GM18858 (cell line): ENCODE measurements around the gene UROC1.

ENCODE experiments used
- ATAC-seq: cut with Tn5 transposase; IDR thresholded peaks from one replicate; pipeline ENCODE4 v1.9.1; 2021; ENCODE audit not compliant: unreplicated experiment

UROC1 gene

DNA sequence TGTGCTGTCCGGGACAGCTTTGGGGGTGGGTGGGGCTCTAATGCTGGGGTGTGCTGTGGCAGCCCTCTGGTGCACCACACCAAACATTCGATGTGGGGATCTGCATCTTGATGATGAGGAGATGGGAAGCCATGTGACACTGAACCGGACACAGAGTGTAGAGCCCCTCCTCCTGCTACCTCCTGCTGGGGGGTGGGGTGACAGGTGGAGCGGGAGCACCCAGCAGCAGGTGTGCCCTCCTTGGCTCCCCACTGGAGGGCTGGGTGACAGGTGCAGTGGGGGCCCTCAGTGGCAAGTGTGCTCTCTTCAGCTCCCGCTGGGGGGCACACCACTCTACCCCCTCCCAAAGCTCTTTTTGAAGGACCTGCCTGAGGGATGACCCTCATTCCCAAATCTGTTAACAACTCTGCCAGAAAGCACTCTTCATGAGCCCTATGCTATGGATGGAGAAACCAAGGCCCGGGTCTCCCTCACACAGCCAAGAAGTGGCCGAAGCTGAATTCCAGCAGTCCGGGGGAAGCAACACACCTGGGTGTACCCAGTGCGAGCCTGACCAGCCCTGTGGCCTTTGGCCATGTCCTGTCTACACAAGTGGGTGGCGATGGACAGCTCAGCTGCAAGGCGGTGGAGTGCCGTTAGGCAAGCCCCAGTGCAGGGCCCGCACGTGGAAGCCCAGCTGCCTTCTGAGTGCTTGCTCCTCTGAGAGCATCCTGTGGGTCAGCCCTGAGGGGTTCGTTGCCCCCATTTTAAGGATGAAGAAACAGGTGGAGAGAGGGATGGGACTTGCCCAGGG lies 609 bp upstream of the UROC1 start:
- no peak for ATAC-seq

DNA sequence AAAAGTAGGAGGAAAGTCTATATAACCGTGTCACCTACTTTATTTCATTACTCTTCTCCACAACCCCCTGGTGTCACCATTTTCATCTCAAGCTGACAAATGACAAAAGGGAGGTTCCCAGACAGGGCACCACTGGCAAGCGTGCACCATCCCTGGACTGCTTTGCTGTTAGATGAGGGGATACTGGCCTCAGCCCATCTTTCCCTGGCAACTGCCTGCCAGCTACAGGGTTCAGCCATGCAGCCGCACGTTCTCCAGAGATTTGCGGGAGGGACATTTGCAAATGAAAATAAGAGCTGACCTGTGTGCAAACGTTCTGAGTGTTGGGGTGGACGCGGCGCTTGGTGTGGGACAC lies 660 bp downstream of the UROC1 start:
- ATAC-seq = no peak

DNA sequence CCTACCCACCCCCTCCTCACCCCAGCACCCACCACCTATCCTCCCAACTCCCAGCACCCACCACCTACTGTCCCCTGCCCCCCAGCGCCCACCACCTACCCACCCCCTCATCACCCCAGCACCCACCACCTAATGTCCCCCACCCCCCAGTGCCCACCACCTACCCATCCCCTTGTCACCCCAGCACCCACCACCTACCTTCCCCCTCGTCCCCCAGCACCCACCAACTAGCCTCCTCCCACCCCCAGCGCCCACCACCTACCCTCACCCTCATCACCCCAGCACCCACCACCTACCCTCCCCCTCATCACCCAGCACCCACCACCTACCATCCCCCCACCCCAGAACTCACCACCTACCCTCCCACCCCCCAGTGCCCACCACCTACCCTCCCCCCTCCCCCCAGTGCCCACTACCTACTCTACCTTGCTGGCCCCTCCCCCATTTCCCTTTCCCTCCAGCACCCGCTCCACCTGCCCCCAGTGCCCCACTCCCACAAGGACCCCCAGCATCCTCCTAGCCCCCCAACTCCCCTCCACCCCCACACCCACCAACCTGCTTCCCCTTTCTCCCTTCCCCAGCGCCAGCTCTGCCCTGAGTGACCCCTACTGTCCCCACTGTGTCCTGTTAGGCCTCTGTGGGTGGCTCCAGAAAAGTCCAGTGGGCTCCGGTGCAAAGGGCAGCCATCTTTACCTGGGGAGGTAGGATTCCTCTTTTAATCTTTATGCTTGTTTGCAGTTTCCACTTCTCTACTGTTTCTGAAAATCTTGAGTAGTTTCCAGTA lies 1.2 kb downstream of the UROC1 start:
- no peak for ATAC-seq

DNA sequence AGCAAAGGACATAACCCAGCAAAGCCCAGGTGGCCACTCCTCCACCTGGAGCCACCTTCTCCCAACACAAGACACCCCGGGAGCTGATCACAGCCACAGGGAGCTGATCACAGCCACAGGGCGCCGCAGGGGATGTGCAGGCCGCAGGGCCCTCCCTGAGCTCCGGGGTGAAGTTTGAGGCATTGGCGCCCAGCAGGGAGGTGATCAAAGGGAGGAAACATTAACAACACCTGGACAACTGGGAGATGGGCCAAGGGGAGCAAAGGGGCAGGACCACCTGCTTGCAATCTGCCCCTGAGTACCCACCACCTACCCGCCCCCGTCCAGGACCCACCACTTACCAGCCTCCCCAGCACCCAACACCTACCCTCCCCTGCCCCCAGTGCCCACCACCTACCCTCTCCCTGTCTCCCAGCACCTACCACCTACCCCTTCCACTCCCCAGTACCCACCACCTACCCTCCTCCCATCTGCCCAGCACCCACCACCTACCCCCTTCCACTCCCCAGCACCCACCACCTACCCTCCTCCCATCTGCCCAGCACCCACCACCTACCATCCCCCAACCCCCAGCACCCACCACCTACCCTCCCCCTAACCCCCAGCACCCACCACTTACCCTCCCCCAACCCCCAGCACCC lies 2.4 kb downstream of the UROC1 start:
- no peak for ATAC-seq

DNA sequence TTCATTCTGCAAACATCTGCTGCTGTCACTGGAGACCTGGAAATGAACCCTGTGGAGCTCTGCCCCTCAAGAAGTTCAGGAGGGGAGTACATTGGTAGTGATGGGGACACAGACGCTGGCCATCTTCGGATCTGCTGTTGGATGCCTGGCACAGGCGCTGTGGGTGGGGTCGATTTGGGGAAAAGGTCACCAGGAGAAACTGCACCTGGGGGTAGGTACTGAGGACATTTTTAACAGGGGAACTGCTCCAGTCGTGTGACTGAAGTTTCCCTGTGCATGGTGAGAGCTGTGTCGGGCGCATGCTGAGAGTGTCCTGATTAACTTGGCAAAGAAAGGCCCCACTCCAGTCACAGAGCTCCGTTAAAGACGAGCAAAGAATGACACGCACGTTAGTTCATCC lies 3.4 kb downstream of the UROC1 start:
- no peak for ATAC-seq

DNA sequence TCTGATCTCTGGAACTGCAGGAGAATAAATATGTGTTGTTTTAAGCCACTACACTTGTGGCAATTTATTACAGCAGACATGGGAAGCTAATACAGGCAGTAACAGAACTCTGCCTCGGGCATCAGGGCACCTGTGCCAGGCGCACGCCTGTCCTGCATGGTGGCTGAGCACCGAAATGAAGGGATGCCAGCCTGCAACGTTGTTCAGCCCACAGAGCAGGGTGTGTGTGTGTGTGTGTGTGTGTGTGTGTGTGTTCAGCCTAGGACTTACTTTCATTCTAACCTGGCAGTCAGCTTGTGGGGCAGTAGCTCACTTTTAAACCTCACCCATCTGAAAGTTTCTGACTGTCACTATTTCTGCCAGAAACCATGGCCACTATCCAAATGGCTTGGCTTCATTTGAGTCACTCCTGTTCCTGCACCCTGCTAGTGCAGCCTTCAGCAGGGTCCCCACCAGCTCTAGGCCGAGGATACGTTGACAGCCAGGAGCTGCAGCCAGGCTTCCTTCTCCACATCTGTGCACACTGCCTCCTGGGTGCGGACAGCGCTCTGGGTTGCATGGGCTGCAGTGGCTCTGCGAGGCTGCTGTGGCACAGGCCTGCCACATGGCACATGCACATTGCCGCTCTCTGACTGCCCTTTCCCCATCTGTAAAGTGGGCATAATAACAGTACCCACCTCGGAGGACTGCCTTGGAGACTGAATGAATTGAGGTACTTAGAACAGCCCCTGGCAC lies 4.5 kb downstream of the UROC1 start:
- ATAC-seq = no peak

DNA sequence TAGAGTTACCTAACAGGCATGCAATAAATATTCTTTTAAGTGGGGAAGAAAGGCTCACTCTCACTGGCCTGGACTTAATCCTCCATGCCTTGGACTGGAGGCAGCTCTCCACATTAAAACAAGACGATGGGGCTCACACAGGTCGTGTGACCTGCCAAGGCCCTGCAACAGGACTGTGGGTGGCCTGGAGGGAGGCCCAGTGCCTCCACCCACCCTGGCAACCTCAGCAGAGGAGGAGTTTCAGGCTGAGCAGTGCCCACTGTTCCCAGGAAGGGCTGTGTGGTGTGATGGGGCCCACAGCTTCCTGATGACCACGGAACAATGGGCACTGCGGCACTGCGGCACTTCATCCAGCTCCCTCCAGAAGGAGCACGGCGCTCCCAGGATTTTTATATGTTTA lies 5.5 kb downstream of the UROC1 start:
- ATAC-seq = no peak

DNA sequence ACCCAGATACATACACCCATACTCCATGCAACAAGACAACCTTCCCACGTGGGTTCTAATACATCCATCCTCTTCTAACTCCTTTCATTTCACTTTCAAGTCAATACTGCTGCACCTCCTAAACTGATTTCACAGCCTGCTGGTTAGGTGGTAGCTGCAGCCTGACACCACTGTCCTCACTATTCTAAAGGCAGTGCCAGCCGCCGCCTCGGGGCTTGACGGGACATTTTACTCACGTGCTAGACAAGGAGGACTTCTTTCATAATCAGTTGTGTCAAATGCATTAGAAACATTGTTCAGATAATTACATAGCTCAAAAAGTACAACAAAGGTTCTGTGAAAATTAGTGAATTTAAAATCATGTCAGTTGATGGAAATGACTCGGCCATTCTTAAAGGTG lies 6.3 kb downstream of the UROC1 start:
- ATAC-seq = no peak

DNA sequence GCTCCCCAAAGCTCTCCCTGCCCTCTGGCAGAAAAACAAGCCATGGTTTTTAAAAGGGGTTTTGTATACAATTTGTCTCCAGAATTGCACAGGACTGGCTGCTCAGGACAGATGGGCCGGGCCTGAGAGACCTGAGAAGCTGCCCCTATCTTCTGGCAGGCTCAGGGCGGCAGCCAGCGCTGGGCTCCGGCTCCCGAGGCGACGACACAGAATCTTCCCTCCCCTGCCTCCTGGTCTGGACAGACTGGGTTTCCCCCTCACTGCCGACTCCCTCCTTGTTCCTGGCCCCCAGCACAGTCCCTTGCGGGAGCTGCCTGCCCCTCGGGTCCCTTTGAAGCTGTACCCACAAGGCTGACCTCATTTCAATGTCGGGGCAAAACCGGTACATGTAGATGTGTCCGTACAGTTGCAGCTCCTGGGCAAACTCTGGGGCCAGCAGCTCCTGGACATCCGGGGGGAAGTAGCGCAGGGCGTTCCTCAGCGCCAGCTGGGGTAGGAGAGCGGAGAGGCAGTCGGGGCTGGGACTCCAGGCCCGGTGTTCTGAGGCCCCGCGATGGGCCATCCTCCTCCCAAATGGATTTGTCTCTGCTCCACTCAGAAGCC lies 7.2 kb downstream of the UROC1 start:
- ATAC-seq = no peak

DNA sequence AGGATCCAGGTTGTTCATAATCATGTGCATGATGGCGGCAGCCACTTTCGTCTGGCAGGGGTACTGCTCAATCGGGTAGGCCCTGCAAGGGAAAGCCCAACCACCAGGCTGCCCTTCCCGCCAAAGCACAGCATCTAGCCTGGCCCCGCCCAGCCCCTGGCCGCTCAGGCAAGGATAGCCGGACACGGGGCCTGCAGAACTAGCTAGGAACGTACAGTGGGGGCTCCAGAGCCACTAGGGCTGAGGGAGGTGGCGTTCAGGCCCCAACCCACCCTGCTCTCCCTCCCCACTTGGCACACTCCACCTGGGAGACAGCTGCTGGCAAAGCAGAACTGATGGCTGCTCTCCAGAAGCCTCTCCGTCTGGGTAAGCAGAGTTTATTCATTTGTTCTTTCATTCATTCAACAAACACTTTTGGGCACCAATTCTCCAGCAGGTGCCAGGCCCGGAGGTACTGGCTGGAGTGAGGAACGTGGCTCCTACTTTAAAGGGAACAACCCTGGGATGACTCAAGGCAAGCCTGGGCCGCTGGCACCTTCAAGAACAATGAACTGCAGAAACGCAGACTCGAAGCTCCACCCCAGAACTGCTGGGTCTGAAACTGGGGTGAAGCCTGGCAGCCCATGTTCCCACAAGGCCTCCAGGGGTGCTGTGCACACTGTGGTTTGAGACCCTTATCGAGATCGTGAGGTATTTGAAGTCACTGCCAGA lies 7.8 kb downstream of the UROC1 start:
- ATAC-seq = no peak

DNA sequence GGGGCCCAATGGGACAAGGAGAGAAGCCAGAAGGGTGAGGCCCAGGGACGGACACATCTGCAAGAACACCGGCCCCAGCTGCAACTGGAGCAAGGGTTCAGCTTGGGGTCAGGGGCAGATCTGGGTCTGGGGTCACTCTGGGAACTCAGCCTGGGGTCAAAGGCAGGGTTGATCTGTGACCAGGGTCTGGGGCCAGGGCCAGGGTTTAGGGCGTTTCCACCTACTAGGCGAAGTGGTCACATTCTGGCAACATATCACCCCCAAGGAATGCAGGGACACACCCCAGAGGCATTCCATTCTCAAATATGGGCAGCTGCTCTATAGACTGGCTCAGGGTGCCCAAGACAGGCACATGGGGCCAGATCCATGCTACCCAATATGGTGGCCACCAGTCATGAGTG lies 9.0 kb downstream of the UROC1 start:
- ATAC-seq = no peak

DNA sequence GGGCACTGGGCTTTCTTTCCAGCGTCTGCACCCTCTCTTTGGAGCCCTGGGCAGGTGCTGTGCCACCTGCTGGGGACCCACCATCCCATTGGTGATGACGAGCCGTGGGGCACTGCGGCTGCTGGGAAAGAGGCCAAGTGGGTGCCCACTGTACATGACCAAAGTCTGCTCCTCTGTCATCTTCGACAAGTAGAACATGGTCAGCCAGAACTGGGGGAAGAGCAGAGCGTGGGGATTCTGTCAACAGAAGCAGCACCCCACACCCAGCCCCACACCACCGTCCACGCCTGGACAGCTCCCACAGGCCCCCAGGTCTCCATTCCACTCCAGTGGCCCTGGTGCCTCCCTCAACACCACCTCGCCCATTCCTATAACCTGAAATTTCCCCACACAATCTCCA lies 9.7 kb downstream of the UROC1 start:
- no peak for ATAC-seq

DNA sequence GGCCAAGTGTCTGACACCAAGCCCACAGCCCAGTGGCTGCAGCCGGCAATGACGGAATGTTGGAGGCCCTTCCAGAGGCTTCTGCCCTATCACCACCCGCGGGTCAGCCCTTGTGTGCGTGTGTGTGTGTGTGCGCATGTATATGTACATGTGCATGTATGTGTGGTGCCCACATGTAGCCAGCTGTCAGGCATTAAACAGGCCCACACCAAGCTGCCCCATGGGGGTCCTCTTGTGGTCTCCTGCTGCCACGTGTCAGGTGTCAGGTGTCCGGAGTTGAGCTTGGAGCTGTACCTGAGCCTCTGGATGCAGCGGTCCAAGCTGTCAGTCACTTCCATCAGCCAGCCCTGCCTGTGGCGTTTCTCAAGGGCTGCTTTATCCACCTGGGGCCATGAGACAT lies 13.9 kb downstream of the UROC1 start:
- no peak for ATAC-seq

DNA sequence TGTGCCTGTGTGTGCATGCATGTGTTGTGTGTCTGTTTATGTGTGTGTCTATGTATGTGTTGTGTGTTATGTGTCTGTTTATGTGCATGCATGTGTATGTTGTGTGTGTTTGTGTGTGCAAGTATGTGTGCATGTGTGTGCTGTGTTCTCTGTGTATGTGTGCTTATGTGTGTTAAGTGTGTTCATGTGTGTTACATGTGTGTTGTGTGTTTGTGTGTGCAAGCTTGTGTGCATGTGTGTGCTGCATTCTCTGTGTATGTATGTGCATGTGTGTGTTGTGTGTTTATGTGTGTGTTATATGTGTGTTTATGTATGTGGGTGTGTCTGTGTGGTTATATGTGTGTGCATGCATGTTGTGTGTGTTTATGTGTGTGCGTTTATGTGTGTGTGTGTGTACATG lies 14.9 kb downstream of the UROC1 start:
- no peak for ATAC-seq

DNA sequence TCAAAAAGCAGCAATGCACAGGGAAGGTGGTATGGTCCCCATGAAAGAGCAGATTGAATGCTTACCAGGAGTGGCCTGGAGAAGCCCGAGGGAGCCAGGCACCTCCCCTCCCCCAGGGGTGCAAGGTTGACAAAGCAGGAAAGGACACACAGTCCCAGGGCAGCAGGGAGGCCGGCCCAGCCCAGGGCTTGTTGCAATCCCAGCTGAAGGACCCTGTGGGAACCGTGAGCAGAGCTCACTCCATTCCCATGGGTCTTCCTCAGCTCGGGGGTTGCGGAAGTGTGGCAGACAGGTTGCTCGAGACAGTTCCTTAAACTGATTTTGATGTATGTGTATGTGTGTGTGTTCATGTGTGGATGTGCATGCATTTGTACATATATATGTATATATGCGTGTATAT lies 15.8 kb downstream of the UROC1 start:
- ATAC-seq = no peak

DNA sequence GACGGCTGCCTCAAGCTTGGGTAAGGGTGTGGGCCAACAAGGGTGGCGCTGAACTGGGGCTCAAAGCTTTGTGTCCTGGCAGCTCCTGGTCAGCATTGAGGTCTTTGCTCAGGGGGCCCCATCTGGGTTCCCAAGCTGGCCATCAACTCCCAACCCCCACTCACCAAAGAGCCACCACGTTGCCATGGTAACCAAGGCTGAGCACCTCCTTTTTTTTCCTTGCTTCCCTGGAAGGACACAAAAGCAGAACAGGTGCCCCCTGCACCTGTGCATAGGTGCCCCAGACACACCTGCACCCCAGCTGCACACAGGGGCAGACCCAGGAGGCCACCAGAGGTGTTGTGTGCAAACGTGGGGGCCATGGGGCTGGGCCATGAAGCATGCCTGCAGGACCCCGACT lies 16.5 kb downstream of the UROC1 start:
- no peak for ATAC-seq

DNA sequence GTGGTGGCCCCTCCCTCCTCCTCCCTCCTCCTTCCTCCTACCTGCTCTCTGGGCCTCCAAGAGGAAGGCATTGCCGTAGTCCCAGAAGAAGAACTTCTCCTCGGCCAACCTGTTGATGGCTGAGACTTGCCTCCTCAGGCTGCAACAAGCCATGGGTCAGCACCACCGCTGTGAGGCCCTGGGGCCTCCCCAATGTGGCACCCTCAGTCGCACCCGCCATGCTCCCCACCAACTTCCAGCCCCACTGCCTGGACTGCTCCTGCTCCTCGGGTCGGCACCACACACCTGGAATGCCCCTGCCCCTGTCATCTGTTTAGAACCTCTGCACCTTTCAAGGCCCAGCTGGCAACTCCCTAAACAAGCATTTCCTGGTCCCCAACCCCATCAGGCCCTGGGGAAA lies 17.6 kb downstream of the UROC1 start:
- no peak for ATAC-seq

DNA sequence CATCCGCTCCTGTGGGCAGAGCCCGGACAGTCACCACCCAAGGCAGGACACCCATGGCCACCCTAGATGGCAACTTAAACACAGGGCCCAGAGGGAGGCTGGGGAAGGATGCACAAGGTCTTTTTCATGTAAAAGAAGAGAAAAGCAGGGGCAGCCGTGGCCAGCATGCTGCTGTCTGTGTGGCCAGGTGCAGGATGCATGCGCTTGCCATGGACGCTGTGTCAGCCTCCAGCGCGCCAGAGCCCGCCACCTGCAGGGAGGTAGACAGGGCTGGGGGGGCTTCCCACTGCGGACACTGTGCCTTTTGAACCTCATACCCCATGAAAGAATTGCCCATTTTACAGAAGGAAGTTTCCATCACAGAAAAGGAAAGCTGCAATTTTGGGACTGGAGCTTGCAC lies 18.2 kb downstream of the UROC1 start:
- no peak for ATAC-seq

DNA sequence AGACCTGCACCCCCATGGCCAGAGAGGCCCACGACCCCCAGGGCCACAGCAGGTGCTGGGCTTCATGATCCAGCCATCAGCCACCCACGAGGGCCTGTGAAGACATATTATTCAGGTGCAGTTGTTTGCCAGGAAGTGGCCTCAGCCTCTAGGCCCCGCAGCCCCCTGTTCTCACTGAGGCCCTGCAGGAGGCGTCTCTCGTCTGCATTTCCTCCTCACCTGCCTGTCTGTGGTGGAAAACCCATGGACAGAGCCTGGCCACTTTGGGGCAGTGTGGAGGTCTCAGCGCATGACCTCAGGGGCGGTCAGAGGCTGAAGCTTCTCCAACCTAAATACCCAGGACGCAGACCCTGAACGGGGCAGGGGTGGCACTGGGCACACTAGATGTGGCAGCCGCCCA lies 18.6 kb downstream of the UROC1 start:
- ATAC-seq = no peak

DNA sequence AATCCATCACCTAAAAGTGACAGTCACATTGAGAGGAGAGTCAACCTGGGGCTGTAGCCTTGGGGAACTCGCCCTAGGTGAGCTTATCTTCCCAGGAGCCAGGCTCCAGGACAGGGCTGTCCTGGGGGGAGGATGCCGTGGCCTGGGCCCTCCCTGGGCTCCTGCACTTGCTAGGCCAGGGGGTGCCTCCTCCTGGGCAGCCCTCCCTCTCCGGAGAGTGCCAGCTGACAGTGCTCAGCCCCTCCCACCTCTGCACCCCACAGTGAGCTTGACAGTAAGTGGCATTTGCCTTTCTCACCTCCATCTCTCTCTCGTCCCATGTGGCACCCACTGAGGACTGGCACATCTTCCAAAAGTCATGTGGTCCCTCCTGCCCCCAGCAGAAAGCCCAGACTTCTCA lies 19.1 kb downstream of the UROC1 start:
- no peak for ATAC-seq

DNA sequence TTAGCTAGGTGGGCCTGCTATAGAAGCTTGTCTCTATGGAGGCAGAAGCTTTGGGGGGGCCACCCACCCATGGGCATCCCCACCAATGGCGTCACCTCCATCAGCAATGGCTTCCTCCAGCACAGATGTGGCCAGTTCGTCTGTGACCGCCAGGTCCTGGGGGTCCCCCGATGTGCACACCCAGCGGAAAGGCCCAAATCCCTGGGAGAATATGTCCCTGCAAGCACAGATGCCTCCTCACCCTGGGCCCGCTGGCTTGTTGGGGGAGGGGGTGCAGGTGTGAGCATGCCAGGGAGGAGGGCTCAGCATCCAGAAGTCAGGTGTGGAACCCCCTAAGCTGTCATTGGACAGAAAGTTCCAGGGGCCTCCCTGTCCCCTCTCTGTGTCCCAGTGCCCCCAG lies 19.6 kb downstream of the UROC1 start:
- ATAC-seq = no peak
